A549 (cell line): Measurements from ENCODE around the gene PXYLP1.

Experiments used
- CTCF ChIP-seq: fragments of >200 bp; sonication (Bioruptor Twin); formaldehyde crosslinking; IDR thresholded peaks from 3 replicates; pipeline ENCODE4 v1.5.1; 2016
- KDM5A ChIP-seq: fragments of 200-600 bp; sonication (generic); IDR thresholded peaks from 2 replicates; pipeline ENCODE4 v1.6.1; 2016; ENCODE audit warnings: antibody characterized with exemption, mild to moderate bottlenecking
- MAFK ChIP-seq: fragments of 450-650 bp; IDR thresholded peaks from 2 replicates; pipeline ENCODE4 v1.6.1; 2014; ENCODE audit not compliant: partially characterized antibody
- MAX ChIP-seq: IDR thresholded peaks from 2 replicates; pipeline ENCODE4 v1.6.1; 2012
- POLR2A ChIP-seq: IDR thresholded peaks from 2 replicates; pipeline ENCODE4 v1.6.1; 2012; ENCODE audit warnings: mild to moderate bottlenecking, low read length
- SMC3 ChIP-seq: fragments of >200 bp; sonication (Bioruptor Twin); formaldehyde crosslinking; IDR thresholded peaks from 3 replicates; pipeline ENCODE4 v1.6.1; 2018; ENCODE audit warnings: inconsistent platforms
- TP53 ChIP-seq: fragments of 250-450 bp; sonication (Bioruptor Pico); IDR thresholded peaks from 2 replicates; pipeline ENCODE4 v1.5.0; 2021; ENCODE audit warnings: mild to moderate bottlenecking, moderate library complexity
- ZNF302 ChIP-seq: fragments of 250-450 bp; sonication (Bioruptor Pico); IDR thresholded peaks from 2 replicates; pipeline ENCODE4 v1.9.0; 2021; ENCODE audit warnings: inconsistent platforms, mild to moderate bottlenecking, moderate library complexity

- TF ChIP-seq ZNF302 (CRISPR knock-in tag) (no peak), MAX (no peak), CTCF (no peak), POLR2A (no peak), TP53 (CRISPR knock-in tag) (no peak), SMC3 (no peak), MAFK (no peak), KDM5A (no peak)
These were observed 8.7 kb downstream of the PXYLP1 start for GRCh38 chr3:141240286-141240685.
